Heart left ventricle (tissue), 13 donors: ENCODE measurements around the gene RNASEH2B.

Experiments
- CTCF ChIP-seq, 12 donors: fragments of 200-600 bp; sonication (generic) in 4 of 12; IDR thresholded peaks; one replicate each; pipeline versions ENCODE4 v1.5.0 to v1.8.0; 2018 to 2022; ENCODE audit warnings: antibody characterized with exemption in 12 of 12, mild to moderate bottlenecking in 5 of 12
- POLR2A ChIP-seq, 2 donors: fragments of 450-650 bp; IDR thresholded peaks; one replicate each; pipeline ENCODE4 v1.6.1; 2017; ENCODE audit warnings: antibody characterized with exemption in 2 of 2, mild to moderate bottlenecking in 2 of 2, moderate library complexity in 2 of 2
- donor health status: ischemic (EF 13 %, LVEDD 7.1; RV severe dilation, severe dysfunction).
- donor health status: DM: no; HTN: yes; CAD: no.
- donor health status: DM: no; HTN: no; CAD: no.
- donor health status: ischemic (EF 25% LVEDD 6.9; RV normal size, moderate dysfunction).
- donor health status: ischemic (EF 25% LVEDD 5.7; RV mildly dilated, moderate dysfunction).
- donor health status: ischemic (EF 35%, LVEDD 5.7; RV mildly dilated, moderate dysfunction).
- donor health status: nonischemic (EF 11% LVEDD 7.7; RV severe dilation, severe dysfunction).
- donor health status: DM: yes; HTN: yes; CAD: no.
- donor health status: PGD.
- donor health status: ischemic (EF 29% LVEDD 5.4; RV normal size, mild dysfunction).
- donor health status: nonischemic (EF 23%, LVEDD 6.1; RV moderate dilation, normal function).

- TF ChIP-seq CTCF (IDR thresholded peaks at IDR 0.05) (peak in 3 of 12 donors; percentile 12 to 24 (median 19)), POLR2A (IDR thresholded peaks at IDR 0.05) (no peak)
Measured at GRCh38 chr13:50969691-50970090, 60.1 kb downstream of the RNASEH2B start.
